IMR-90 (cell line): ENCODE results near the gene MAPRE2. TPM values are rescaled to one million over a fixed set of nuclear protein-coding genes. Genes with fewer than 3 reads are reported as not detected.
"Not testable (repeated sequence)": the region's sequence is repeated elsewhere in the genome, so short reads cannot be mapped to it uniquely, and the experiment has no call there.

Experiments used
- ATAC-seq: fragments of 200-7000 bp; cut with Tn5 transposase; 2 replicates; pipeline ENCODE4 v1.9.1; 2020; ENCODE audit warnings: low read depth, mild to moderate bottlenecking, moderate library complexity
- BruUV-seq: library from RNA; stranded (reverse); fragments of 400-500 nt; replicated peaks from 2 replicates; lab custom pipeline; 2021; lab: Mats Ljungman, UMichigan
- CTCF ChIA-PET: fragments of 300-600 bp; formaldehyde crosslinking; extraction: SDS; loops from one replicate; lab custom pipeline; 2021; ENCODE audit warnings: antibody characterized with exemption; lab: Yijun Ruan, JAX
- POLR2A ChIA-PET: fragments of 300-600 bp; sonication (Branson Sonifier 250); formaldehyde crosslinking; loops from one replicate; lab custom pipeline; 2022; ENCODE audit warnings: antibody characterized with exemption; ENCODE audit not compliant: unreplicated experiment; lab: Charles Lee
- DNase-seq: peaks from one replicate; pipeline ENCODE4 v3.0.0; 2013
- H2AFZ ChIP-seq: replicated peaks from 2 replicates; pipeline ENCODE3; 2013; ENCODE audit warnings: low read length, mild to moderate bottlenecking; ENCODE audit not compliant: poor library complexity
- H2AK5ac ChIP-seq: 2 replicates; pipeline ENCODE4 v1.6.1; 2013; ENCODE audit warnings: low read depth, low read length, inconsistent platforms
- H2AK9ac ChIP-seq: replicated peaks from 2 replicates; pipeline ENCODE3; 2013; ENCODE audit warnings: mild to moderate bottlenecking, low read depth, low read length, moderate library complexity; ENCODE audit not compliant: poor library complexity
- H2BK120ac ChIP-seq: 2 replicates; pipeline ENCODE4 v1.6.1; 2013; ENCODE audit warnings: low read depth, low read length, inconsistent platforms
- H2BK15ac ChIP-seq: 3 replicates; pipeline ENCODE4 v1.6.1; 2013; ENCODE audit warnings: low read depth, low read length, inconsistent platforms
- H2BK20ac ChIP-seq: 2 replicates; pipeline ENCODE4 v1.6.1; 2013; ENCODE audit warnings: low read depth, mild to moderate bottlenecking, inconsistent platforms, low read length, moderate library complexity
- H2BK5ac ChIP-seq: 2 replicates; pipeline ENCODE4 v1.6.1; 2013; ENCODE audit warnings: mild to moderate bottlenecking, low read depth, low read length, inconsistent platforms; ENCODE audit not compliant: poor library complexity, severe bottlenecking
- H3K14ac ChIP-seq: replicated peaks from 2 replicates; pipeline ENCODE4 v1.6.1; 2013; ENCODE audit warnings: low read depth, low read length, inconsistent platforms
- H3K18ac ChIP-seq: 2 replicates; pipeline ENCODE4 v1.6.1; 2013; ENCODE audit warnings: low read depth, low read length, control low read depth
- H3K23ac ChIP-seq: 2 replicates; pipeline ENCODE4 v1.6.1; 2013; ENCODE audit warnings: low read depth, low read length, inconsistent platforms
- H3K27ac ChIP-seq: 2 replicates; pipeline ENCODE4 v1.5.1; 2013; ENCODE audit warnings: mild to moderate bottlenecking, control low read depth, low read length; ENCODE audit not compliant: insufficient read depth
- H3K27me3 ChIP-seq: 2 replicates; pipeline ENCODE4 v1.6.1; 2013; ENCODE audit warnings: low read length; ENCODE audit not compliant: control insufficient read depth, insufficient read depth
- H3K36me3 ChIP-seq: 2 replicates; pipeline ENCODE4 v1.6.1; 2013; ENCODE audit warnings: low read length, mixed read lengths; ENCODE audit not compliant: control insufficient read depth, insufficient read depth
- H3K4ac ChIP-seq: 2 replicates; pipeline ENCODE4 v1.6.1; 2013; ENCODE audit warnings: low read depth, low read length, inconsistent platforms
- H3K4me1 ChIP-seq: 2 replicates; pipeline ENCODE4 v1.6.1; 2013; ENCODE audit warnings: low read length, mixed read lengths; ENCODE audit not compliant: control insufficient read depth, insufficient read depth
- H3K4me2 ChIP-seq: 2 replicates; pipeline ENCODE4 v1.6.1; 2013; ENCODE audit warnings: low read depth, mild to moderate bottlenecking, control low read depth, low read length, moderate library complexity
- H3K4me3 ChIP-seq: 2 replicates; pipeline ENCODE4 v1.5.1; 2013; ENCODE audit warnings: low read depth, mild to moderate bottlenecking, control low read depth, low read length, moderate library complexity; ENCODE audit not compliant: insufficient read depth
- H3K56ac ChIP-seq: 2 replicates; pipeline ENCODE4 v1.6.1; 2013; ENCODE audit warnings: low read length, inconsistent platforms; ENCODE audit not compliant: insufficient read depth; ENCODE audit errors: extremely low read depth
- H3K79me1 ChIP-seq, 2 experiments: 2 replicates each; pipeline ENCODE4 v1.6.1; 2013; ENCODE audit warnings: low read length in 2 of 2, inconsistent platforms in 1 of 2, low read depth in 1 of 2
- H3K9ac ChIP-seq: 2 replicates; pipeline ENCODE4 v1.6.1; 2013; ENCODE audit warnings: low read depth, low read length, control low read depth
- H3K9me1 ChIP-seq: 2 replicates; pipeline ENCODE4 v1.6.1; 2013; ENCODE audit warnings: low read length, inconsistent platforms; ENCODE audit not compliant: insufficient read depth
- H3K9me3 ChIP-seq: 2 replicates; pipeline ENCODE4 v1.6.1; 2013; ENCODE audit warnings: low read length; ENCODE audit not compliant: control insufficient read depth, insufficient read depth
- H4K20me1 ChIP-seq: 2 replicates; pipeline ENCODE4 v1.6.1; 2013; ENCODE audit warnings: low read length, inconsistent platforms; ENCODE audit not compliant: insufficient read depth
- H4K5ac ChIP-seq: 2 replicates; pipeline ENCODE4 v1.6.1; 2013; ENCODE audit warnings: mild to moderate bottlenecking, low read depth, low read length, control low read depth
- H4K8ac ChIP-seq, 2 experiments: 2 replicates each; pipeline ENCODE4 v1.6.1; 2013; ENCODE audit warnings: low read depth in 2 of 2, low read length in 2 of 2, control low read depth in 1 of 2, inconsistent platforms in 1 of 2
- H4K91ac ChIP-seq: 2 replicates; pipeline ENCODE4 v1.6.1; 2013; ENCODE audit warnings: low read depth, low read length, inconsistent platforms; ENCODE audit not compliant: insufficient read depth
- NFE2L2 ChIP-seq: fragments of 150-350 bp; IDR thresholded peaks from 2 replicates; pipeline ENCODE4 v1.6.1; 2016; ENCODE audit warnings: low read depth, mild to moderate bottlenecking, low read length
- RCOR1 ChIP-seq: IDR thresholded peaks from 2 replicates; pipeline ENCODE4 v1.6.1; 2012; ENCODE audit warnings: mild to moderate bottlenecking, low read length, improper control_type of control experiment; ENCODE audit not compliant: insufficient replicate concordance
- RFX5 ChIP-seq: IDR thresholded peaks from 2 replicates; pipeline ENCODE4 v1.8.0; 2012; ENCODE audit warnings: low read depth, mild to moderate bottlenecking, low read length, moderate library complexity
- WGBS, 2 experiments: methylation state at CpG; one replicate each; pipeline versions ENCODE4 v1.1.5 to v1.1.7; 2013; ENCODE audit warnings: missing lambda C conversion rate in 2 of 2; ENCODE audit not compliant: insufficient read length in 1 of 2; ENCODE audit errors: extremely low coverage in 2 of 2; 5-methylcytosine and 5-hydroxymethylcytosine counted together
- dilution Hi-C: fragments of 300-500 bp; cut with HindIII; formaldehyde crosslinking; loops from one replicate; pipeline ENCODE4 v1.14.3; 2018; ENCODE audit warnings: low sequenced_read_pairs; ENCODE audit not compliant: unreplicated experiment
- in situ Hi-C: fragments of 300-500 bp; cut with MboI; formaldehyde crosslinking; loops from 3 replicates; pipeline ENCODE4 v1.14.3; 2019; ENCODE audit warnings: low sequenced_read_pairs, inconsistent platforms, mixed read lengths
- intact Hi-C: fragments of 100-400 bp; cut with micrococcal nuclease; formaldehyde crosslinking; loops from 2 replicates; pipeline ENCODE4 v1.10.0; 2022
- polyA plus RNA-seq, 3 experiments: library from polyadenylated mRNA; depleted of rRNA; stranded (reverse); fragments of >200 nt; gene quantifications; 2 replicates each; pipeline ENCODE4 v1.2.3, GENCODE V29; 2012; ENCODE audit warnings: low replicate concordance in 1 of 3
- total RNA-seq: library from RNA; depleted of rRNA; stranded (reverse); fragments of >200 nt; gene quantifications from 2 replicates; pipeline ENCODE4 v1.2.3, GENCODE V29; 2012

MAPRE2 gene
- total and polyA plus RNA-seq, 2 of the 4 experiments (the other 2 are of a cell fraction): 19.6 to 23.8 TPM

- Histone ChIP-seq H3K27ac (no peak overlapping the region), H3K9me1 (0 out of 2 replicates have a peak, but pooled peaks cover 3% of the 10 kb centered on the region), H2BK120ac (no peak overlapping the region), H3K56ac (no peak overlapping the region), H2BK15ac (no peak overlapping the region), H2BK20ac (no peak overlapping the region), H3K23ac (no peak overlapping the region), H2AK9ac (no peak overlapping the region), H2AK5ac (no peak overlapping the region), H3K4me1 (no peaks in the 10 kb centered on the region), H3K4me3 (no peak overlapping the region), H2BK5ac (no peak overlapping the region), H3K18ac (no peak overlapping the region), H3K27me3 (peaks cover 10% of the 10 kb centered on the region), H4K8ac (no peak overlapping the region), H3K4ac (no peak overlapping the region), H3K79me1 (no peaks in the 10 kb centered on the region), H2AFZ (no peak overlapping the region), H3K36me3 (no peaks in the 10 kb centered on the region), H4K91ac (no peak overlapping the region), H4K5ac (no peak overlapping the region), H3K14ac (no peak overlapping the region), H3K9ac (no peak overlapping the region), H3K4me2 (no peak overlapping the region), H4K20me1 (no peaks in the 10 kb centered on the region), H3K9me3 (no peaks in the 10 kb centered on the region)
- ATAC-seq (no peak), DNase-seq (no peak)
- intact Hi-C loops: no loop called here
- in situ Hi-C loops: no loop called here
- no TSS peak for BruUV-seq
- dilution Hi-C loops: no loop called here
- POLR2A ChIA-PET: no interaction called here
- TF ChIP-seq RCOR1: no peak
- TF ChIP-seq RFX5: no peak
- no peak for TF ChIP-seq NFE2L2
- CTCF ChIA-PET: no interaction called here
Measured at GRCh38 chr18:35167857-35168256, 126.6 kb downstream of the MAPRE2 start.

- H3K9ac ChIP-seq, H3K18ac ChIP-seq, CTCF ChIA-PET, H3K14ac ChIP-seq, H2BK20ac ChIP-seq, H3K9me1 ChIP-seq, H3K56ac ChIP-seq, DNase-seq, H3K4me1 ChIP-seq, dilution Hi-C loops, H4K8ac ChIP-seq, in situ Hi-C loops, POLR2A ChIA-PET, H3K36me3 ChIP-seq, H2BK120ac ChIP-seq, BruUV-seq, H4K20me1 ChIP-seq, H3K79me1 ChIP-seq, H3K23ac ChIP-seq, intact Hi-C loops, H2AK5ac ChIP-seq, H3K27me3 ChIP-seq, H3K4me3 ChIP-seq, ATAC-seq, H4K5ac ChIP-seq, H4K91ac ChIP-seq, H3K9me3 ChIP-seq, H3K27ac ChIP-seq, H2BK15ac ChIP-seq, H3K4ac ChIP-seq, H2AK9ac ChIP-seq, H3K4me2 ChIP-seq, H2BK5ac ChIP-seq, H2AFZ ChIP-seq: not testable (repeated sequence)
- no CpG with 5 or more reads among the region's 1 CpG for WGBS, 2 experiments
Measured at GRCh38 chr18:35170323-35170722, 129.1 kb downstream of the MAPRE2 start.
